Activated CD4-positive, alpha-beta T cell treated with anti-CD3 and anti-CD28 coated beads, Interleukin-2, Interleukin-4, amounts not matched to agents 100 ng/mL and 50 ng/mL, durations not matched to agents 16 hours and 8 hours (primary cell): ENCODE data around the gene WNT8A.

Experiments
- DNase-seq: peaks from one replicate; pipeline ENCODE4 v3.0.0-alpha.2; 2020; ENCODE audit warnings: low spot score

The WNT8A gene

GRCh38 chr5:138091685-138092084, 7.9 kb downstream of the WNT8A start:
- no peak for DNase-seq

GRCh38 chr5:138092301-138092700, 8.5 kb downstream of the WNT8A start:
- no peak for DNase-seq

GRCh38 chr5:138093036-138093435, 9.2 kb downstream of the WNT8A start:
- DNase-seq = no peak

- no peak for DNase-seq
These were observed 11.5 kb downstream of the WNT8A start for GRCh38 chr5:138095100-138095907.

- DNase-seq = peak; percentile 22
These were observed 12.5 kb downstream of the WNT8A start for GRCh38 chr5:138096363-138096762.

GRCh38 chr5:138096997-138097828, 13.4 kb downstream of the WNT8A start:
- DNase-seq = peak; percentile 37

GRCh38 chr5:138102454-138103318, 18.9 kb downstream of the WNT8A start:
- DNase-seq = no peak

- DNase-seq = no peak
These were observed 19.4 kb downstream of the WNT8A start for GRCh38 chr5:138103319-138103637.

- no peak for DNase-seq
These were observed 21.9 kb downstream of the WNT8A start for GRCh38 chr5:138105709-138106108.

- DNase-seq = no peak
These were observed 23.4 kb downstream of the WNT8A start for GRCh38 chr5:138107213-138107612.

GRCh38 chr5:138109463-138110265, 25.8 kb downstream of the WNT8A start:
- DNase-seq = no peak

GRCh38 chr5:138110266-138110963, 26.6 kb downstream of the WNT8A start:
- no peak for DNase-seq

GRCh38 chr5:138111181-138111580, 27.3 kb downstream of the WNT8A start:
- no peak for DNase-seq

- DNase-seq = no peak
These were observed 28.1 kb downstream of the WNT8A start for GRCh38 chr5:138111937-138112336.

- DNase-seq = no peak
These were observed 31.4 kb downstream of the WNT8A start for GRCh38 chr5:138115254-138115653.

- no peak for DNase-seq
These were observed 44.5 kb downstream of the WNT8A start for GRCh38 chr5:138128334-138128733.

- no peak for DNase-seq
These were observed 45.5 kb downstream of the WNT8A start for GRCh38 chr5:138129347-138129746.

- no peak for DNase-seq
These were observed 48.7 kb downstream of the WNT8A start for GRCh38 chr5:138132543-138132942.

- peak; percentile 4 for DNase-seq
These were observed 55.3 kb downstream of the WNT8A start, which contains the start of gene NME5 for GRCh38 chr5:138138949-138139780. Gene NME5, minus strand, starts transcription at chr5:138139428. Its CDS starts 648 bp downstream, at chr5:138138780.

GRCh38 chr5:138139781-138140090, 55.9 kb downstream of the WNT8A start:
- DNase-seq = no peak
